ENCODE measurements around the gene CCL23.

CCL23 gene

GRCh38 chr17:35986643-35987042, 31.1 kb downstream of the CCL23 start, which contains the start of gene CCL14:
Gene CCL14, minus strand, starts transcription at chr17:35986729. Its CDS starts 80 bp downstream, at chr17:35986649.
- WGBS (ENCODE audit: insufficient coverage, insufficient read length): no CpG with 5 or more reads among the region's 1 CpG
- H3K9me3 ChIP-seq (ENCODE audit: control insufficient read depth, insufficient read depth, low read length): no peaks in the 10 kb centered on the region
- no peak for DNase-seq (ENCODE audit: low read depth, low spot score)
- H3K4me3 ChIP-seq (ENCODE audit: low read length): no peak within 1 kb of the TSS
- no peaks in the 10 kb centered on the region for H3K27me3 ChIP-seq (ENCODE audit: control insufficient read depth, insufficient read depth, low read length)
- H3K27ac ChIP-seq (ENCODE audit: low read length): no peak within 1 kb of the TSS
- no peaks in the 10 kb centered on the region for H3K36me3 ChIP-seq (ENCODE audit: control insufficient read depth, insufficient read depth, low read length)
- no peaks in the 10 kb centered on the region for H3K4me1 ChIP-seq (ENCODE audit: control insufficient read depth, insufficient read depth, low read length)

- H3K27me3 ChIP-seq (ENCODE audit: control insufficient read depth, insufficient read depth, low read length): no peaks in the 10 kb centered on the region
- no peaks in the 10 kb centered on the region for H3K9me3 ChIP-seq (ENCODE audit: control insufficient read depth, insufficient read depth, low read length)
- DNase-seq (ENCODE audit: low read depth, low spot score): no peak
- no peak overlapping the region for H3K27ac ChIP-seq (ENCODE audit: low read length)
- H3K36me3 ChIP-seq (ENCODE audit: control insufficient read depth, insufficient read depth, low read length): no peaks in the 10 kb centered on the region
- no CpG with 5 or more reads among the region's 6 CpGs for WGBS (ENCODE audit: insufficient coverage, insufficient read length)
- H3K4me3 ChIP-seq (ENCODE audit: low read length): no peak overlapping the region
- H3K4me1 ChIP-seq (ENCODE audit: control insufficient read depth, insufficient read depth, low read length): no peaks in the 10 kb centered on the region
These were observed 33.6 kb downstream of the CCL23 start for GRCh38 chr17:35984140-35984539.

DNA sequence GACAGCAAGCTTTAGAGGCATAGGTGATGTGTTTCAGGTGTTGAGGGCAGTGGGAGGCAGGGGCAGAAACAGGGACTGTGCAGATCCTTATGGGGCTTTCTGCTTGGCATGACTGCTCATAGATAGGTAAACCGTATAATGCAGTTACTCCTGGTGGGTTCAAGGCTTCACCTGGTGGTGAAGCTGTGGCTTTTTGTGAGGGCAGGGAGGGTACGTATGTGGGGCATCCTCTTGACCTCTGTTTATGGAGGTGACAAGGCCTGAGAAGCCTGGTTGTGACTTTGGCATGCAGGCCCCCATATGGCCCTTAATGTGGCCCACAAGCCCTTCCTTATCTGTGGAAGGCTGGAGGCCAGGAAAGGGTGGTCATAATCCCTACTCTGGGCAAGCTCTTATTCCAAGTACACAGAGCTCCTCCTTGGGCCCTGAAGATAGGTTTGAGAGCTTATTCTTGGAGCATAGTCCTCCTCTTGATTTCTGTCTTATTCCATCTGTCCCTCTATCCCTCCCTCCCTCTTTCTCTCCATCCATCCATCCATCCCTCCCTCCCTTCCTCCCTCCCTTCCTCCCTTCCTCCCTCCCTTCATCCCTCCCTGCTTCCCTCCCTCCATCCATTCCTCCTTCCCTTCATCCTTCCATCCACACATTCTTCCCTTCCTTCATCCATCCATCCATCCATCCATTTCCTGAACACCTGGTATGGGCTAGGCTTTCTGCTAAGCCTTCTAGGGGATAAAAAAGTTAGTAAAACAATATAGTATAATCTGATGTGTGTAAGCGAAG, 35.2 kb downstream of the CCL23 start:
- Histone ChIP-seq H3K27ac (ENCODE audit: low read length) (no peak overlapping the region), H3K4me1 (ENCODE audit: control insufficient read depth, insufficient read depth, low read length) (no peaks in the 10 kb centered on the region), H3K4me3 (ENCODE audit: low read length) (no peak overlapping the region), H3K27me3 (ENCODE audit: control insufficient read depth, insufficient read depth, low read length) (no peaks in the 10 kb centered on the region), H3K36me3 (ENCODE audit: control insufficient read depth, insufficient read depth, low read length) (no peaks in the 10 kb centered on the region), H3K9me3 (ENCODE audit: control insufficient read depth, insufficient read depth, low read length) (no peaks in the 10 kb centered on the region)
- WGBS (ENCODE audit: insufficient coverage, insufficient read length): no CpG with 5 or more reads among the region's 3 CpGs
- DNase-seq (ENCODE audit: low read depth, low spot score): no peak

DNA sequence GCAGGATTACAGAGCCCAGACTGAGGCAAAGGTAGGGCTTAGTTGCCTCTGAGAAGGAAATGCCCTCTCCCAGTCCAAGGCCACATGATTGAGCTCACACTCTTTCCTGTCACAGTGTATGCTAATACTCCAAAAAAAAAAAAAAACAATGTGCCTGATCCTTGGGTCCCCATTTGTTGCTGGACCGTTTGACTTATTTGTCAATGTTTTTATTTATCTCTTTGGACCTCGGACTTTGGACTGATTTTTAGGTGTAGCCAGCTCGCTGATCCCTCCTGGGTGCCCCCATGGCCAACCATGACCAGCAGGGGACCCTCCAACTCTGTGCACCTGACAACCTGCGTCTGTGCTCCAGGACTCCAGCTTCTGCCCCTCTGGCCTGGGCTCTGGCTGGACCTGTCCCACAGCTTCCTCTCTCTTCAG, 35.9 kb downstream of the CCL23 start:
- H3K9me3 ChIP-seq (ENCODE audit: control insufficient read depth, insufficient read depth, low read length): no peaks in the 10 kb centered on the region
- H3K4me1 ChIP-seq (ENCODE audit: control insufficient read depth, insufficient read depth, low read length): no peaks in the 10 kb centered on the region
- no peak for DNase-seq (ENCODE audit: low read depth, low spot score)
- H3K4me3 ChIP-seq (ENCODE audit: low read length): no peak overlapping the region
- no peaks in the 10 kb centered on the region for H3K36me3 ChIP-seq (ENCODE audit: control insufficient read depth, insufficient read depth, low read length)
- no peak overlapping the region for H3K27ac ChIP-seq (ENCODE audit: low read length)
- WGBS (ENCODE audit: insufficient coverage, insufficient read length): no CpG with 5 or more reads among the region's 4 CpGs
- H3K27me3 ChIP-seq (ENCODE audit: control insufficient read depth, insufficient read depth, low read length): no peaks in the 10 kb centered on the region

DNA sequence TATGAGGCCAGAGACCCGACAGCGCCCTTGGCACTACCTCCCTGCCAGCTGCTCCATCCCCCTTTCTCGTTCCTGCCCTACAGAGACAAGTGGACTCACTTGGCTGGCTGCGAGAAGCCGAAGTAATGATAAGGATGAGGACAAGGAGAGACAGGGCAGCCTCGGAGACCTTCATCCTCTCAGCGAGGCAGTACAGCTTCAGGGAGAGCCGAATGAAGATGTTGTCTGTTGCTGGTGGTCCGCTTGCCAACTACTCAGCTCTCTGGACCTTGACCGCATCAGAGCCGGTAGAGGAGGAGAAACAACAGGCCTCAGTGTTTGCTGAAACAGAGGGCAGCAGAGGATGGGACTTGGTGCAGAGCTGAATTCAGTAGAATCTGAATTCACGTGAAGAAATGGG, 36.5 kb downstream of the CCL23 start, which contains the start of gene CCL16:
Gene CCL16 (minus strand): TSS at position 252 of the 400 bp plus-strand sequence. CDS start 77 bp downstream, at position 175.
- Histone ChIP-seq H3K27me3 (ENCODE audit: control insufficient read depth, insufficient read depth, low read length) (no peaks in the 10 kb centered on the region), H3K4me3 (ENCODE audit: low read length) (no peak within 1 kb of the TSS)

GRCh38 chr17:35978346-35978745, 39.4 kb downstream of the CCL23 start:
- Histone ChIP-seq H3K4me3 (ENCODE audit: low read length) (no peak overlapping the region), H3K36me3 (ENCODE audit: control insufficient read depth, insufficient read depth, low read length) (no peaks in the 10 kb centered on the region), H3K9me3 (ENCODE audit: control insufficient read depth, insufficient read depth, low read length) (no peaks in the 10 kb centered on the region), H3K27me3 (ENCODE audit: control insufficient read depth, insufficient read depth, low read length) (no peaks in the 10 kb centered on the region), H3K27ac (ENCODE audit: low read length) (no peak overlapping the region), H3K4me1 (ENCODE audit: control insufficient read depth, insufficient read depth, low read length) (no peaks in the 10 kb centered on the region)
- no peak for DNase-seq (ENCODE audit: low read depth, low spot score)
- WGBS (ENCODE audit: insufficient coverage, insufficient read length): no CpG with 5 or more reads among the region's 3 CpGs

More for the DNA sequence above, 36.5 kb downstream of the CCL23 start, which contains the start of gene CCL16:
- no peaks in the 10 kb centered on the region for H3K4me1 ChIP-seq (ENCODE audit: control insufficient read depth, insufficient read depth, low read length)
- no peak within 1 kb of the TSS for H3K27ac ChIP-seq (ENCODE audit: low read length)
- DNase-seq (ENCODE audit: low read depth, low spot score): no peak
- no peaks in the 10 kb centered on the region for H3K9me3 ChIP-seq (ENCODE audit: control insufficient read depth, insufficient read depth, low read length)
- WGBS (ENCODE audit: insufficient coverage, insufficient read length): no CpG with 5 or more reads among the region's 12 CpGs
- no peaks in the 10 kb centered on the region for H3K36me3 ChIP-seq (ENCODE audit: control insufficient read depth, insufficient read depth, low read length)

- Histone ChIP-seq H3K36me3 (ENCODE audit: control insufficient read depth, insufficient read depth, low read length) (no peaks in the 10 kb centered on the region), H3K4me3 (ENCODE audit: low read length) (no peak overlapping the region)
- WGBS (ENCODE audit: insufficient coverage, insufficient read length): no CpG with 5 or more reads among the region's 7 CpGs
These were observed 40.3 kb downstream of the CCL23 start for GRCh38 chr17:35977509-35977908.

GRCh38 chr17:35973333-35974260, 44.2 kb downstream of the CCL23 start:
- DNase-seq (ENCODE audit: low read depth, low spot score): no peak
- Histone ChIP-seq H3K4me1 (ENCODE audit: control insufficient read depth, insufficient read depth, low read length) (no peaks in the 10 kb centered on the region), H3K9me3 (ENCODE audit: control insufficient read depth, insufficient read depth, low read length) (no peaks in the 10 kb centered on the region), H3K27ac (ENCODE audit: low read length) (no peak overlapping the region), H3K36me3 (ENCODE audit: control insufficient read depth, insufficient read depth, low read length) (no peaks in the 10 kb centered on the region), H3K4me3 (ENCODE audit: low read length) (no peak overlapping the region), H3K27me3 (ENCODE audit: control insufficient read depth, insufficient read depth, low read length) (no peaks in the 10 kb centered on the region)
- WGBS (ENCODE audit: insufficient coverage, insufficient read length): no CpG with 5 or more reads among the region's 10 CpGs

More at GRCh38 chr17:35977509-35977908, 40.3 kb downstream of the CCL23 start:
- H3K9me3 ChIP-seq (ENCODE audit: control insufficient read depth, insufficient read depth, low read length): no peaks in the 10 kb centered on the region
- DNase-seq (ENCODE audit: low read depth, low spot score): no peak
- no peaks in the 10 kb centered on the region for H3K27me3 ChIP-seq (ENCODE audit: control insufficient read depth, insufficient read depth, low read length)
- H3K27ac ChIP-seq (ENCODE audit: low read length): no peak overlapping the region
- H3K4me1 ChIP-seq (ENCODE audit: control insufficient read depth, insufficient read depth, low read length): no peaks in the 10 kb centered on the region

GRCh38 chr17:35972945-35973332, 44.8 kb downstream of the CCL23 start:
- Histone ChIP-seq H3K27me3 (ENCODE audit: control insufficient read depth, insufficient read depth, low read length) (no peaks in the 10 kb centered on the region), H3K36me3 (ENCODE audit: control insufficient read depth, insufficient read depth, low read length) (no peaks in the 10 kb centered on the region), H3K9me3 (ENCODE audit: control insufficient read depth, insufficient read depth, low read length) (no peaks in the 10 kb centered on the region), H3K4me3 (ENCODE audit: low read length) (no peak overlapping the region), H3K27ac (ENCODE audit: low read length) (no peak overlapping the region), H3K4me1 (ENCODE audit: control insufficient read depth, insufficient read depth, low read length) (no peaks in the 10 kb centered on the region)
- no CpG with 5 or more reads among the region's 4 CpGs for WGBS (ENCODE audit: insufficient coverage, insufficient read length)
- DNase-seq (ENCODE audit: low read depth, low spot score): no peak

DNA sequence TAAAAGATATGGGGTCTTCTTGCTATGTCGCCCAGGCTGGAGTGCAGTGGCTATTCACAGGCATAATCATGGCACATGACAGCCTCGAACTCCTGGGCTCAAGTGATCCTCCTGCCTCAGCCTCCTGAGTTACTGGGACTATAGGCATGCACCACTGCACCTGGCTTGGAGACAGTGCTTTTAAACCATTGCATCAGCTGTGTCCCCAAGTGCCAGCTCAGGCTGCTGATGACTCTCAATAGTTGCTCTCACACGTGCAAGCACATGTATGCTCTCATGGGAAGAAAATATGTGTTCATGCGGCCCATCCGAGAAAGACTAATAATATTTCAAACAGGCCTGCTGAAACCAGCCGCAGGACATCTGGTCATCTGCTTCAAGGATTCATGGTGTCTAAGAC, 45.2 kb downstream of the CCL23 start:
- no CpG with 5 or more reads among the region's 6 CpGs for WGBS (ENCODE audit: insufficient coverage, insufficient read length)
- Histone ChIP-seq H3K4me3 (ENCODE audit: low read length) (no peak overlapping the region), H3K27ac (ENCODE audit: low read length) (no peak overlapping the region), H3K9me3 (ENCODE audit: control insufficient read depth, insufficient read depth, low read length) (no peaks in the 10 kb centered on the region), H3K4me1 (ENCODE audit: control insufficient read depth, insufficient read depth, low read length) (no peaks in the 10 kb centered on the region), H3K27me3 (ENCODE audit: control insufficient read depth, insufficient read depth, low read length) (no peaks in the 10 kb centered on the region), H3K36me3 (ENCODE audit: control insufficient read depth, insufficient read depth, low read length) (no peaks in the 10 kb centered on the region)
- DNase-seq (ENCODE audit: low read depth, low spot score): no peak

Data from iPS DF 6.9 (cell line).